Adrenal gland (tissue), 12 donors: ENCODE measurements around the gene B4GALNT3. TPM values are rescaled to one million over a fixed set of nuclear protein-coding genes. Genes with fewer than 3 reads are reported as not detected.

Experiments
- DNase-seq, 7 donors: peaks; one replicate each; pipeline ENCODE4 v3.0.0-alpha.2; 2019 to 2020
- H3K27ac ChIP-seq, 5 donors: fragments of 200-600 bp; sonication (generic) in 4 of 5; 1 replicate in 3 of 5; 2 replicates in 2 of 5; pipeline versions ENCODE4 v1.5.1 to v1.8.0; 2016 to 2020; ENCODE audit warnings: mild to moderate bottlenecking in 1 of 5
- H3K27me3 ChIP-seq: fragments of 200-600 bp; 2 replicates; pipeline ENCODE4 v1.8.0; 2021
- H3K36me3 ChIP-seq, 2 donors: fragments of 200-600 bp; replicated peaks in 1 of 2; 1 replicate in 1 of 2; 2 replicates in 1 of 2; pipeline versions ENCODE4 v1.5.1 to v1.8.0; 2018 to 2022
- H3K4me1 ChIP-seq, 2 donors: fragments of 200-600 bp; replicated peaks in 1 of 2; 1 replicate in 1 of 2; 2 replicates in 1 of 2; pipeline versions ENCODE4 v1.5.1 to v1.8.0; 2018 to 2021
- H3K4me3 ChIP-seq, 4 donors: fragments of 200-600 bp; sonication (generic) in 3 of 4; one replicate each; pipeline ENCODE4 v1.5.1; 2016 to 2018
- H3K9me3 ChIP-seq, 3 donors: fragments of 200-600 bp; sonication (generic) in 1 of 3; replicated peaks in 1 of 3; 1 replicate in 2 of 3; 2 replicates in 1 of 3; pipeline versions ENCODE4 v1.5.1 to v1.8.0; 2016 to 2021
- CTCF ChIP-seq, 6 experiments: fragments of 450-650 bp in 4 of 6; fragments of 200-600 bp in 2 of 6; sonication (generic) in 1 of 6; IDR thresholded peaks; 1 replicate in 5 of 6; 2 replicates in 1 of 6; pipeline versions ENCODE4 v1.5.1 to v1.8.0; 2016 to 2021; ENCODE audit warnings: antibody characterized with exemption in 6 of 6, mild to moderate bottlenecking in 2 of 6, moderate library complexity in 1 of 6
- POLR2A ChIP-seq, 2 donors: fragments of 450-650 bp; IDR thresholded peaks; one replicate each; pipeline ENCODE4 v1.6.1; 2017; ENCODE audit warnings: antibody characterized with exemption in 2 of 2, mild to moderate bottlenecking in 2 of 2, moderate library complexity in 1 of 2
- WGBS, 4 donors: extraction: QIAGEN DNeasy Blood & Tissue Kit in 2 of 4; methylation state at CpG; one replicate each; pipeline versions ENCODE4 v1.1.5 to v1.1.7; 2013 to 2017; 5-methylcytosine and 5-hydroxymethylcytosine counted together
- intact Hi-C, 2 donors: fragments of 100-400 bp; cut with DNase I; formaldehyde crosslinking; loops; one replicate each; pipeline versions ENCODE4 v1.14.1 to v1.15.0; 2022 to 2023
- polyA plus RNA-seq, 3 donors: library from polyadenylated mRNA; stranded (reverse); fragments of 200-250 nt in 2 of 3; fragments of 350-450 nt in 1 of 3; fragmentation: Illumina TruSeq in 1 of 3; extraction: RNeasy Lipid Tissue Mini Kit (QIAGEN cat#74804) in 1 of 3; gene quantifications; one replicate each; pipeline ENCODE4 v1.2.3, GENCODE V29; 2013 to 2014
- total RNA-seq, 9 donors: library from RNA; depleted of rRNA in 4 of 9; stranded (reverse); fragments of >200 nt in 4 of 9; fragments of 120-200 nt in 1 of 9; fragmentation: NEBNext Ultra II Directional in 1 of 9; extraction: Animal tissue kit (Norgen Biotek cat#: 25700) in 1 of 9; gene quantifications; one replicate each; pipeline versions ENCODE4 v1.1.0 to v1.2.4, GENCODE V29; 2013 to 2023
- donor health status: healthy with polysubstance abuse.
- donor health status: Bipolar disorder and iron deficiency.
- donor health status: DM: yes; HTN: yes; CAD: no.
- donor health status: DM: no; HTN: no; CAD: no.
- donor health status: DM: no; HTN: no; CAD: no.
- donor health status: DM: yes; HTN: yes; CAD: no.

B4GALNT3 gene
- total and polyA plus RNA-seq, 12 donors: 3.1 to 43.1 (median 28.5) TPM

GRCh38 chr12:468671-469389 is 9.1 kb downstream of the B4GALNT3 start:
- TF ChIP-seq POLR2A (IDR thresholded peaks at IDR 0.05) (no peak), CTCF (IDR thresholded peaks at IDR 0.05) (no peak)
- peak in 6 of 7 donors; percentile 57 to 80 (median 76) for DNase-seq
- 42 to 60% (median 48%) methylated on average over 10 of the region's 10 CpGs for WGBS, 4 donors
- no peaks in the 10 kb centered on the region for H3K9me3 ChIP-seq
- H3K27ac ChIP-seq: peak overlapping the region in 3 of 5 donors; percentile 22 to 84 (median 81)
- H3K4me1 ChIP-seq: peaks cover 13 to 46% of the 10 kb centered on the region in 2 donors
- intact Hi-C loops: no loop called here
- no peak overlapping the region for H3K4me3 ChIP-seq
- H3K27me3 ChIP-seq: no peaks in the 10 kb centered on the region
- H3K36me3 ChIP-seq: no peaks in the 10 kb centered on the region

- H3K4me1 ChIP-seq: peaks cover 13 to 40% of the 10 kb centered on the region in 2 donors
Observed at GRCh38 chr12:470133-470532, 10.4 kb downstream of the B4GALNT3 start.

GRCh38 chr12:473198-473597 is 13.5 kb downstream of the B4GALNT3 start:
- no peak overlapping the region for H3K4me3 ChIP-seq
- H3K27ac ChIP-seq: no peak overlapping the region
- 80 to 91% (median 88%) methylated on average over 5 of the region's 5 CpGs for WGBS, 4 donors
- peaks cover 13 to 16% of the 10 kb centered on the region in 2 donors for H3K4me1 ChIP-seq
- H3K9me3 ChIP-seq: no peaks in the 10 kb centered on the region
- TF ChIP-seq POLR2A (IDR thresholded peaks at IDR 0.05) (no peak), CTCF (IDR thresholded peaks at IDR 0.05) (no peak)
- no peaks in the 10 kb centered on the region for H3K27me3 ChIP-seq
- intact Hi-C loops: no loop called here
- no peaks in the 10 kb centered on the region for H3K36me3 ChIP-seq
- DNase-seq: peak in 2 of 7 donors; percentile 0 to 2

More at GRCh38 chr12:470133-470532, 10.4 kb downstream of the B4GALNT3 start:
- Histone ChIP-seq H3K9me3 (no peaks in the 10 kb centered on the region), H3K27me3 (no peaks in the 10 kb centered on the region), H3K4me3 (no peak overlapping the region), H3K27ac (peak overlapping the region; percentile 22 to 84 (median 53)), H3K36me3 (no peaks in the 10 kb centered on the region)
- peak; percentile 55 to 87 (median 80) for DNase-seq
- WGBS, 4 donors: 45 to 55% (median 52%) methylated on average over 11 of the region's 11 CpGs
- TF ChIP-seq CTCF (IDR thresholded peaks at IDR 0.05) (no peak), POLR2A (IDR thresholded peaks at IDR 0.05) (no peak)
- intact Hi-C loops: no loop called here

- TF ChIP-seq POLR2A (IDR thresholded peaks at IDR 0.05): no peak
- no peak for TF ChIP-seq CTCF (IDR thresholded peaks at IDR 0.05)
- 79 to 82% (median 81%) methylated on average over 9 of the region's 9 CpGs for WGBS, 4 donors
- H3K27ac ChIP-seq: no peak overlapping the region
Observed at GRCh38 chr12:473863-474577, 14.3 kb downstream of the B4GALNT3 start.

More at GRCh38 chr12:473863-474577, 14.3 kb downstream of the B4GALNT3 start:
- intact Hi-C loops: no loop called here
- H3K4me1 ChIP-seq: peaks cover 8% of the 10 kb centered on the region in 2 donors
- H3K4me3 ChIP-seq: no peak overlapping the region
- no peaks in the 10 kb centered on the region for H3K36me3 ChIP-seq
- peak in 2 of 7 donors; percentile 3 to 13 for DNase-seq
- H3K27me3 ChIP-seq: no peaks in the 10 kb centered on the region
- H3K9me3 ChIP-seq: no peaks in the 10 kb centered on the region
